ENCODE results near the gene TMEM52.
"Not testable (repeated sequence)": the region's sequence is repeated elsewhere in the genome, so short reads cannot be mapped to it uniquely, and the experiment has no call there.

Gene TMEM52

GRCh38 chr1:1893291-1893985 is 25.6 kb downstream of the TMEM52 start:
- no peak for DNase-seq (ENCODE audit: low read depth)

- no peak for DNase-seq (ENCODE audit: low read depth)
Measured at GRCh38 chr1:1892763-1893120, 26.3 kb downstream of the TMEM52 start.

DNA sequence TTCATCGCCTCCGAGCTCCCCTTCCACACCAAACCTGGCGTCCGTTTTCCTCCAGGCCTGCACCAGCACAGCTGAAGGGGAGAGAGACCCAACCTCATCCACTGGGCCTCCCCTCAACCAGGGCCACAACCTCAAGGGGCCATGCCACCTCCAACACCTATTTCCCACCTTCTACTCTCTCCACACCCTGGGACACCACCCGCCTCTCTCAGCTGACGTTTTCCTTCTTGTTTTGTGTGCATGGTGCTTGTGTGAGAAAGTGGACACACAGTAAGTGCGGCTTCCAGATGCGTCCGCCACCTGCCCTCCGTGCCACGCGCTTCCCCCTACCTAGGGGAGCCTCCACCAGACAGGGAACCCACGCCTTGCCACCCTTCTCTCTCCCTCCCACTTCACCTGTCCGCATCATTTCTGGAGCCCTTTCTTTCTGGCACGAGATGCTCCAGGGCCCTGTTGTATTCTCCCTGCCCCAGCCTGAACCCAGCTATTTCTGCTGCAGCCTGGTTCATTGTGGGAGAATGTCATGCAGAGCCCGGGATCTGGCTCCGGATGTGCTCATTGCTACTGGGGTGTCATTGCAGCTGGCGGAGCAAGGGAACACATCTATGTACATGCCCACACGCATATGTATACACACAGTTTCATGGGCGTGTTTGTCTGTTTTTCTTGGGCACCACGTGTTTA is 26.9 kb downstream of the TMEM52 start:
- no peak for DNase-seq (ENCODE audit: low read depth)

DNA sequence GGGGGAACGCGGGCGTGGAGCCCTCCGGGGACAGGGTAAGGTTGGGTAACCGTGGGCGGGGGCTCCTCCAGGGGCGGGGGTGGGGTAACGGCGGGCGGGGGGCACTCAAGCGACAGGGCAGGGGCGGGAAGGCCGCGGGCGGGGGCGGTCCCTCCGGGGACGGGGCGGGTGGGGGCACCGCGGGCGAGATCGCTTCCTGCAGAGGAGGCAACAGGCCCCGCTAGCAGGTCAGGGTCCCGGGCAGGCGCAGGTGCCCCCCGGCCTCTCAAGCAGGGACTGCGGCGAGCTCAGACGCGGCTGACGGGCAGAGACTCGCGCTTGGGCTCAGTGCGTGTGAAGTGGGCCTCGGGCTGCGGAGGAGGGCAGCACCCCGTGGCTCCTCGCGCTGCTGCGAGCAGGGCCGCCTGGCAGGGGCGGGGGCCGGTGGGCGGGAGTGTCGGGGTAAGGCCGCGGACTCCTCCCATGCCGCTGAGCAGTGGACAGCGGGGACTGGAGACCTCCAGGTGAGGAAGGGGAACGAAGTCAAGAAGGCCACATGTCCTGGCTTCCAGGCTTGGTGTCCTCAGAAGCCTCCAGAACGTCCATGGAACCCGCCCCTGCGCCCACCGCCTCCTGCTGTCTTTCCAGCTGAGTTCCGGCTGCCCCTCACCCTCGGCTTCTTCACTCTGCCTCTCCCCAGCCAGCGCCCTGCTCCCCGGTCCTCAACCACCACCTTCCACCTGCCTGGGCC is 27.6 kb downstream of the TMEM52 start:
- no peak for DNase-seq (ENCODE audit: low read depth)

- peak; percentile 78 for DNase-seq (ENCODE audit: low read depth)
Measured at GRCh38 chr1:1890506-1891348, 28.4 kb downstream of the TMEM52 start, which contains the start of gene GNB1. Gene GNB1, minus strand, starts transcription at chr1:1891087. Its CDS starts 65,634 bp downstream, at chr1:1825453.

GRCh38 chr1:1889847-1890505 is 29.1 kb downstream of the TMEM52 start:
- DNase-seq (ENCODE audit: low read depth), result no peak

DNA sequence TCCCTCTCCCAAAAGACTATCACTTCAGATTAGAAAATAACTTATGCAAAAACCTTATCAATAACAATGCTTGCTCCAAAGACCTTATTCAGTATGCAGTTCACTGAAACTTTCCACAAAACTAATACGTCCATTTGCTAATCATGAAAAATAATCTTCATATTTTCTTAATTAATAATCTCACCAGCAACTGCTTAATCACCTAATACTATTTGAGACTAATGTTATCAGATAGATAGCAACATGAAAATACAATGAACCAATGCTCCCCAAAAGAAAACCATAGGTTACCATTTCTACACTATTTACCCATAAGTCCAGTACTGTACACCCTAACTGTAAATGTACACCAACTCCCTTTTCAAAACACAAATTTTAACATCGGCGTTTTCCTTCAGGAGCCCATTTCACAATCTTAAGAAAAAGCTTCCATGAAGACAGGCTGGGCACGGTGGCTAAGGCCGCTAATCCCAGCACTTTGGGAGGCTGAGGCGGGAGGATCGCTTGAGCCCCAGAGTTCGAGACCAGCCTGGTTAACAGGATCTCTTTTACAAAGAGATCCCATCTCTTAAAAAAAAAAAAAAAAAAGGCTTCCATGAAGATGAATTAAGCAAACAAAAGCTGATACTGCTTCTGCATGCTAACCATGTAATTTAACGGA is 29.9 kb downstream of the TMEM52 start:
- no peak for DNase-seq (ENCODE audit: low read depth)

- not testable (repeated sequence) for DNase-seq (ENCODE audit: low read depth)
Measured at GRCh38 chr1:1883890-1884289, 35.2 kb downstream of the TMEM52 start.

GRCh38 chr1:1883092-1883873 is 35.8 kb downstream of the TMEM52 start:
- no peak for DNase-seq (ENCODE audit: low read depth)

GRCh38 chr1:1881727-1882126 is 37.4 kb downstream of the TMEM52 start:
- no peak for DNase-seq (ENCODE audit: low read depth)

DNA sequence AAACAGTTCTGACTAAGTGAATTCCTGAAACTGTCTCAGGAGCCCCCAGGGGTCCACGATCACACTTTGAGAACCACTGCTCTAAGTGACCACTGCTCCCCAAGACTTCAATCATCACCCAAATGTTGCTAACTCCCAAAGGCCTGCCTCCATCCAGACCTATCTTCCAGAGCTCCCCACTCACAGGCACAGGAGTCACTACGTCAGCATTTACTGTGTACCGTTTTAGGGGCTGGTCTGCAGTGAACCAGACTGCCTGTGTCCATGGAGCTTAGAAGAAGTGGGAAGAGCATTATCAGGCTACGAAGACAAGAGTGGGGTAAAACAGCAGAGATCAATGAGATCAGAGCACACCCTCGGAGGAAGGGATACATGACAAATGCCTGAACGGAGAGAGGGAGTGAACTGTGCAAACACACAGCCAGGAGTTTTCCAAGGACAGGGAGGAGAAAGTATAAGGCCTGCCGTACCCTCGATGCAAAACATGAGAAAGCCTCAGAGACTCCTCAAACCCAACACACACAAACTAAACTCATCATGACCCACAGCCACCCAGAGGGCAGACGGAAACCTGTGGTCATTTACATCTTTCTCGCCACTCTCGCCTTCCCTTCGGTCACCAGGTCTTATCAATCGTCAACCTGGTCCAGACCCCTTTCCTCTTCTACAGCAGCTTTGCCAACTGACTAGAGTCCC is 38.3 kb downstream of the TMEM52 start:
- DNase-seq (ENCODE audit: low read depth), result no peak

- DNase-seq (ENCODE audit: low read depth), result no peak
Measured at GRCh38 chr1:1879942-1880341, 39.1 kb downstream of the TMEM52 start.

DNA sequence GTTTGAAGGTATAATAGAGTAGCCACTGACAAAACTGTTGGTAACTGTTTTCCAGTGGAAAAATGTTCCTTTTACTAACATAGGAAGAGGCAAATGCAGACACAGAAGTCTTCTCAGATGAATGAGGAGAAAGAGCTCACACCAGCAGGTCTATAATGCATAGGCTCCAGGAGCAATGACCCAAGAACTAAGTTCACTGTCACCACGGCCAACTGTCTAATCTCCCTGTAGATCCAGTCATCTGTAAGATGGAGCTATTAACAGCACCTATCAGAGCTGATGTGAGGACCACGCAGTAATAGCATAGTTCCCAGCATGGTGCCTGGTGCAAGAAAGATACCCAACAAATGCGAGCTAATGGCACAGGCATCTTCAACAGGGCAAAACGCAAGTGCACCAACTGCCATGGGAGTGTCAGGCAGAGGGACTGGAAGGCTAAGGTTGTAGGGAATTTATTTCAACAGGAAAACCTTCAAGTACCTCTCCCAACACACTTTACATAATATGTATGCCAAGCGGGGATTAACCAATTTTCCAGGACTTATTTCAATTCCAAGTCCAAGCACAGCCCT is 41.1 kb downstream of the TMEM52 start:
- DNase-seq (ENCODE audit: low read depth), result no peak

DNA sequence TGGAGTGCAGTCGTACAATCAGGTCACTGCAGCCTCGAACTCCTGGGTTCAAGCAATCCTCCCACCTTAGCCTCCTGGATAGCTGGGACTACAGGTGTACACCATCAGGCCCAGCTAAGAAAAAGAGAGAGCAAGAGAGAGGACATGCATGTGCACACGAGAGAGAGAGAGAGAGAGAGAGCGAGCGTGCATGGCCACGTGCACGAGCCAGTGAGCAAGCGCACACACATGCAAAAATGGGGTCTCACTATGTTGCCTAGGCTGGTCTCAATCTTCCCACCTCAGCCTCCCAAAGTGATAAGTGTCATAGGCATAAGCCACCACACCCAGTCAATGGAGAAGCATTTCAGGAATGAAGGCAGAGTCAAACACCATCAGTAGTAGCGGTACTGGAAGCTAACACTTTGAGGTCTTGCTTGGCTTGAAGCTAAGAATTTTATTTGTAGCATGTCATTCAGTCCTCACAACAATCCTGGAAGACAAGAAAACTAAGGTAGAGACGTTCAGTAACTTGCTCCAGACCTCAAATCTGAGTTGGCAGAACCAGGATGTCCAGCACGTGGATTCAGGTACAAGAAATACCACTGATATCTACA is 42.6 kb downstream of the TMEM52 start:
- no peak for DNase-seq (ENCODE audit: low read depth)

DNA sequence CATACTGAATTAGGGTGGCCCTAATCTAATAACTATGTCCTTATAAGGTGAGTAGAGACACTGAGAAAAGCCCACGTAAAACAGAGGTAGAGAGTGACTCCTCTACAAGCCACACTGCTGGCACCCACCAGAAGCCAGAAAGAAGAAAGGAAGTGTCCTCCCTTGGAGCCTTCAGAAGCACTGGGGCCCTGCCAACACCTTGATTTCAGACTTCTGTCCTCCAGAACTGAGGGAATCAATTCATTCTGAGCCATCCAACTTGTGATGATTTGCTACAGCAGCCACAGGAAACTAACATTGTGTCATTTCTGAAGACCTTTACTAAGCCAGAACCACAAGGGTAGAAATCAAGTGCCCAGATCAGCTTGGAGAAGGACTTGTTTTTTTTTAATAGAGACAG is 43.1 kb downstream of the TMEM52 start:
- DNase-seq (ENCODE audit: low read depth), result no peak

DNA sequence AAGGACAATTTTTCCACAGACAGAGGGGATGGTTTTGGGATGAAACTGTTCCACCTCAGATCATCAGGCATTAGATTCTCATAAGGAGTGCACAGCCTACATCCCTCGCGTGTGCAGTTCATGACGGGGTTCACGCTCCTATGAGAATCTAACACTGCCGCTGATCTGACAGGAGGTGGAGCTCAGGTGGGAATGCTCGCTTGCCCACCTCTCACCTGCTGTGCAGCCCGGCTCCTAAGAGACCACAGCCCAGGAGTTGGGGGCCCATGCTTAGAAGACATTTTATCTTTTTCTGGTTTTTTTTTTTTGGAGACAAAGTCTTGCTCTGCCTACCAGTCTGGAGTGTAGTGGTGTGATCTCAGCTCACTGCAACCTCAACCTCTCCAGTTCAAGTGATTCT is 44.2 kb downstream of the TMEM52 start:
- no peak for DNase-seq (ENCODE audit: low read depth)

DNA sequence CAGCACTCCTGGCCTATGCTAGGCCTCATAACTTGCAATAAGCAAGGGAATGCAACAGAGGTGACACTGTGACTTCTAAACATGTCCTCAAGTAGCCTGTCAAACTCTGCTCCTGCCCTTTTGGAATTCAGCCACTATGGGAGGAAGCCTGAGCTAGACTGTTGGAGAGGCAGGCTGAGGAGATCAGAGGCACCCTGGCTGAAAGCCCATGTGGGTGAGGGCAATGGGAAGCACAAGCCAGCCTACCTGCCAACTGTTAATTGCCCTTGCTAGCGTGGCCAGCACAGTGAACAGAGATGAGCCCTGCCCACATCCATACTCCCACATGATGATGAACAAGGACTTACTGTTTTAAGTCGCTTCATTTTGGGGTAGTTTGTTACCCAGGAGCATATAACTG is 45.9 kb downstream of the TMEM52 start:
- DNase-seq (ENCODE audit: low read depth), result no peak

DNA sequence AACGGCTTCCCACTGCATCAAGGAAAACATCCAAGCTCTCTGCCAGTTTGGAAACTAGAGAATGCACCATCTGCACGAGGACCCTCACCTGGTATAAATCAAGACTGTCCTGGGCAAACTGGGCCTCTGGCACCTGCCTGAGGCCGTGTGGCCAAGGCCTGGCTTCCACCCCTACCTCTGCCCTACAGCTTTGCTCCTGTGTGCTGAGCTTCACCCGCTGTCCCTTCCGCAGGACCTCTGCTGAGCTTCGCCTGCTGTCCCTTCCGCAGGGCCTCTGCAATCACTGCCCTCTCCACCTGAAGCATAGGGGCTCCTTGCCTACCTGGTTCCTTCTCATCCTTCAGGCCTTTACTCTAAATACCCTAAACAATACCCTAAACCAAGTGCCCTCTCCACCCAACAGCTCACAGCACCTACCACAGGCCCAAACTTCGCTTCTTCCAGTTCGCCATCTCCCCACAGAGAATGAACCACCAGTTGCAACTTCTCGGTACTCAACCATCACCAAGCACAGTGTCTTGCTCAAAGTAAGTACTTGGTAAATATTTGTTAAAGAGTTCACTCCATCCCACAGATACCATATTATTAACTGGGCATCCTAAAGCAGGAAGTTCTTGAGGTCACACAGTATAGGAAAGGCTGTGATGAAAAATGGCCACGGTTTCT is 46.6 kb downstream of the TMEM52 start:
- no peak for DNase-seq (ENCODE audit: low read depth)

All from GM04504 (cell line).